Activated effector memory CD4-positive, alpha-beta T cell treated with Interleukin-2 at 50 U/mL for 16 hours (primary cell): ENCODE data around the gene GGCT.
"Not testable (repeated sequence)": the region's sequence is repeated elsewhere in the genome, so short reads cannot be mapped to it uniquely, and the experiment has no call there.

Experiments used
- DNase-seq: peaks from one replicate; pipeline ENCODE4 v3.0.0-alpha.2; 2020

Gene GGCT, protein sequence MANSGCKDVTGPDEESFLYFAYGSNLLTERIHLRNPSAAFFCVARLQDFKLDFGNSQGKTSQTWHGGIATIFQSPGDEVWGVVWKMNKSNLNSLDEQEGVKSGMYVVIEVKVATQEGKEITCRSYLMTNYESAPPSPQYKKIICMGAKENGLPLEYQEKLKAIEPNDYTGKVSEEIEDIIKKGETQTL

DNA sequence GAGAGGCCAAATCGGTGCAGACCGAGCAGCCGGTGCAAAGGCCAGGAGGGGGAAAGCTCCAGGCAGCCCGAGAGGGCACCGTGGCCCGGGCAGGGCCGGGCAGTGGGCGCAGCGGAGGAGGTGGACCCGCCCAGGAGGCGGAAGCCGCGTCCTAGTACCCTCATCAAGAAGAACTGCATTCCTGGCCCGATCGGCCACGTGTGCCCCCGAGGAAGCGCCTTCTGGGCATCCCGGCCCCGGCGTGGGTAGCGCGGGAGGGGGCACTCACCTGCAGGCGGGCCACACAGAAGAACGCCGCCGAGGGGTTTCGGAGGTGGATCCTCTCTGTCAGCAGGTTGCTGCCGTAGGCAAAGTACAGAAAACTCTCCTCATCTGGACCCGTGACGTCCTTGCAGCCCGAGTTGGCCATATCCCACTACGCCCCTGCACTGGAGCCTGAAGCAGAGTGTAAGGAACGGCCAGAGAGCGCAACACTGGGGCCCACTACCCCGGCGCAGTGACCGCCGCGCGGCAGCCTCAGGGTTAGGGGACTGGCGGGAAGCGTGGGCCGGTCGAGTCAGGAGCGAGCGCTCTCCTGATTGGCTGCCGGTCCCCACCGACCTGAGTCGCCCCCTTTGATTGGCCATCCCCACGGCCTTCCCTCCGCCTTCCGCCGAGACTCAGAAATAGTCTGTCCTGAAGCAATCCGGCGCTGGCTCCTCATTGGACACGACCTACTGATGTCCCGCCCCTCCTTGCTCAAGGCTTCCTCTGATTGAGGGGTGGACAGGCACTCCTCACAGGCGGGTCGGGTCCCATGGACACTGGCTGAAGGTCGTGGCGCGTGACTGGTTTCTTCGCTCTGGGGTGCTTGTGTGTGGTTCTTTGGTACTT lies at the start of gene GGCT:
Gene GGCT, minus strand, starts transcription at position 529 of the 873 bp plus-strand sequence. Its CDS starts 120 bp downstream, at position 409.
- peak; percentile 94 for DNase-seq

DNA sequence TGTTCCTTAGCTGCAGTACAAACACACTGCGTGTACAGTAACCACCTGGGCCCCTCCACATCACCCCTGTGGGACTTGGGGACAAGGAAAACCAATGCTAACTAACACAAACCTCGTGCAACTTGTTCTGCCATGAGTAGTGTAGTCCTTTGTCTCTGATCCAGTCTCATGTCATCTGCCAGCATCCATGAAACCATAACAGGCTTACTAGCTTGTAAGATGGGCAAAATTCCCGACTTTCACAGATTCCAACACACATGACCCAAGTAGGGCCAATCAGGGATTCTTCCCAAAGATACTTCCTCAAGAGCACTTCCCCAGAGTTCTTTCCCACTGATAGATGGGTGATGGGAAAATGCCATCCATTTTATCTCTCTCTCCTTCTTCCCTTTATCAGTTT lies 48.9 kb upstream of the GGCT start:
- no peak for DNase-seq

DNA sequence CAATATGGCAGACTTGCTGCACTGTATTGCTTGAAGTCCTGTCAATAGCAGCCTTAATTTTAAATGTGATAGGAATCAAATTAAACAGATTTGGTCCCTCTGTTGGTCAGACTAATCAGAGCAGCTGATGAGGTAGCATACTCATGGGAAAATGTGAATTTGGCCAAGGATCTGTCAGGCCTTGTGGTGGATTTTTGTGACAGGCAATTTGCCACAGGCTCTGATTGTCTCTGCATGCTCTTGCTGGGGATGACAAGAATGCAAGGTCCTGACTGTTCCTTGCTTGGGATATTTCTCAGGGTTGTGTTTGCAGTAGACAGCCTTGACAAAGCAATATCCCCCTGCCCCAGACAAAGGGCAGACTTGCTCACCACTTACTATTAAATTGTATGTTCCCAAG lies 48.5 kb upstream of the GGCT start:
- DNase-seq: no peak

DNA sequence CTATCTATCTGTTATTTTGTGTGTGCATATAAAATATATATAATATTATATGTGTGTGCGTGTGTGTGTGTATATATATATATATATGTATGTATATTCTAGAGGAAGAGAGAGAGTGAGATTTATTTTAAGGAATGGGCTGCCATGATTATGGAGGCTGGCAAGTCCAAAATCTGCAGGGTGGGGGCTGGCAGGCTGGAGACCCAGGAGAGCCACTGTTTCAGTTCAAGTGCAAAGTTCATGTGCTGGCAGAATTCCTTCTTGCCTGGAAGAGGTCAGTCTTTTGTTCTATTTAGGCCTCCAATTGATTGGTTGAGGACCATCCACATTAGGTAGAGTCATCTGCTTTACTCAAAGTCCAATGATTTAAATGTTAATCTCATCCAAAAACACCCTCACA lies 47.7 kb upstream of the GGCT start:
- DNase-seq: no peak

DNA sequence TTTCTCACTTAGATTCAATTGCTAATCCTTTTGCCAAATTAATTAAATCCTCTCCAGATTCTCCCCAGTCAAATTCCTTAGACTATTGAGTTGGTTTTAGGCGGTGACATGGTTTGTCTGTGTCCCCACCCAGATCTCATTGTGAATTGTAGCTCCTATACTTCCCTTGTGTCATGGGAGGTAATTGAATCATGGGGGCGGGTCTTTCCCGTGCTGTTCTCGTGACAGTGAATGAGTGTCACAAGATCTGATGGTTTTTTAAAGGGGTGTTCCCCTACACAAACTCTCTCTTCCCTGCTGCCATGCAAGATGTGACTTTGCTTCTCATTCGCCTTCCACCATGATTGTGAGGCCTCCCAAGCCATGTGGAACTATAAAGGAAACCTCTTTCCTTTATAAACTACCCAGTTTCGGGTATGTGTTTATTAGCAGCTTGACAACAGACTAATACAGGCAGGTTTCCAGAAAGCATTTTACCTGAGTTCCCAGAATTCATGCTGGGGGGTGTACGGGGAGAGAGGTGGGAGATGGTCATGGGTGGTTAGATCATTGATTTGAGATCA lies 45.4 kb upstream of the GGCT start:
- DNase-seq: no peak

DNA sequence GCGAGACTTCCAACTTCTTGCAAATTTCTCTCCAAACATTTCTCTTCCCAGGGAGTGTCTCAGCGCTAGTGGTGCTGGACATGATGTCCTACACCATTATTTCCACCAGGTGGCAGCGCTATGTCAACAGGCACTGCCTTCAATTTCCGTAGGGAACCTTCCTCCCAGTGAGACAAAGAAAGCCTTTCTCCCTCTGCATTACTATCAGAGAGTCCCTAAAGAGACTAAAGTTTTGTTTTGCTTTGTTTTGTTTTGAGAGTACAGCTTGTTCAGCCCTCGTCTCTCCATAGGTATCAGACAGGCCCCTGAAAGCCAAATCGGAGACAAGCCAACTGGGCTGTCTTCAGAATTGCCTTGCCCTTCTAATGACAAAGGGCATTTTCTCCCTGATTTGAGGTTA lies 44.2 kb upstream of the GGCT start:
- DNase-seq: no peak

DNA sequence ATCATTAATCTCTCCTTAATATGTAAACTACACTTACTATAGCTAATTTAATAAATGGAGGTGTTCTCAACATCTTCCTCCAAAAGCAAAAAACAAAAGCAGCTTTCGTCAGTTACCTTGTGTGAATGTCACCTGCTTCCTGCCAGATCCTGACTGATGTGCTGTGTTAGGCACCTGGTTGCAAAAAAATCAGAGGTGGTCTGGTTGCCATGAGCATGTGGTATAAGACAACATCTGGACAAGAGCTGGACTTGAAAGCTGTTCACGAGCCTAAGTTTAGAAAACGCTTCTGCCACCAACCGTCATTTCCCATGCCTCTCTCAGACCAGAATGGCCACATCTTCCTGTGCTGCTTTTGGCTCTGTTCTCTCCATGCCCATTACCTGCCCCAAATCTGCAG lies 42.0 kb upstream of the GGCT start:
- DNase-seq: no peak

DNA sequence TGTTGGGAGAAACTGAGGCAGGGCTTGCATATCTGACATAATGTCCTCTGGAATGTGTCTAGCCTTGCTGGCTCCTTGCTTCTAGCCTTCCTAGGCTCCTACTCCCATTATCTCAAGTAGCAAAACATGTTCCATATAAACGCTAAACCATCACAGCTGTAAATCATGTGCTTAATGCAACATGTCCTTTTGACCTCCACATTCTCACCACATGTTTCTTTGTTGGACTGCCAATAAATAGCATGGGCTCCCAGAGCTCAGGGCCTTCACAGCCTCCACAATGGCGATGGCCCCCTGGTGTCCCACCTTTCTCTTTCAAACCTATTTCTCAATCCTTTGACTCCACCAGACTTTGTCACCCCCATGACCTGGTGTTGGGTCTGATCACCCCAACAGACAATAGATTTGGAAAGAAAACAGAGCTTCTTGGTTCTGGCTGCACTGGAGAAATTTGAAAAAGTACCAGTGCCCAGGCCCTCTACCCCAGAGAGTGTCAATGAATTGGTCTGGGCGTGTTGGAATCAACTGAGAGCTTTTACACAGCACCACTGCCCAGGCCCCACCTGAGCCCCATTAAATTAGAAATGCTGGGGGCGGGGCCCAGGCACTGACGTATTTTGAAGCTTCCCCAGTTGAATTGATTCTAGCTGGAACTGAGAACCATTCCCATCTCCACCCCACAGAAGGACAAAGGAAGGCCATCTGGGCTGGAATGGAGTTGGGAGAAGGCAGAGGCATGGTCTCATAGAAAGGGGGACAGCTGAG lies 41.3 kb upstream of the GGCT start:
- no peak for DNase-seq

DNA sequence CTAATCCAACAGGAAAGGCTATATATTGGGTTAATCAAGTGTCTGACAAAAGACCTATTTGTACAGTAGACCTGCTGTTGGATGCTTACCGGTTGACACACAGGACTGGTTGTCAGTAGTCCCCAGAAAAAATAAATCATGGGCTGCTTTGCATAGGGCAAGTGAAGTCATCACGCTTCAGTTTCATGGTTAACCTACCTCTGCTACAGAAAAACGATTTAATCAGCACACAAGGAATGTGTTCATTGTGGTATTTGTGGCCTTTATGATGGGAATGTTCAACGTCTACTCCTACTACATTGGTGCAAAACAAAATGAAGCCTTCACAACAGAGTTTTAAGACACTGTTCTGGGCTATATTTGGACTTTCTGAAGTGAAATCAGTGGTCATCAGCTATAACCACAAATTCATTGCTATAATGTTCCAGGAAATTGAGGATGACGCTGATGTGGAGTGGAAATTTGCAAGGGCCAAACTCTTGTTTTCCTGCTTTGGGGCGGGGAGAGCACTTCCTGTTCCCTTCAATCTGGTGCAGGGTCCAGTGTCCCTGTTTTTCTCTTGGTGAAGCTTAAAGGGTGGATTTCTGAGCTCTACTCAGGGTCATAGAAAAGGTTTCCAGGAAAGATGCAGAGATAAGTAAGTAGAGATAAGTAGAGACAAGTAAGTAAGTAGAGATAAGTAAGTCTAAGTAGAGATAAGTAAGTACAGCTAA lies 39.3 kb upstream of the GGCT start:
- DNase-seq: no peak

DNA sequence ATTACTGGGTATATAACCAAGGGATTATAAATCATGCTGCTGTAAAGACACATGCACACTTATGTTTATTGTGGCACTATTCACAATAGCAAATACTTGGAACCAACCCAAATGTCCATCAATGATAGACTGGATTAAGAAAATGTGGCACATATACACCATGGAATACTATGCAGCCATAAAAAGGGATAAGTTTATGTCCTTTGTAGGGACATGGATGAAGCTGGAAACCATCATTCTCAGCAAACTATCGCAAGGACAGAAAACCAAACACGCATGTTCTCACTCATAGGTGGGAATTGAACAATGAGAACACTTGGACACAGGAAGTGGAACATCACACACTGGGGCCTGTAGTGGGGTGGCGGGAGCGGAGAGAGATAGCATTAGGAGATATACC lies 38.5 kb upstream of the GGCT start:
- not testable (repeated sequence) for DNase-seq

DNA sequence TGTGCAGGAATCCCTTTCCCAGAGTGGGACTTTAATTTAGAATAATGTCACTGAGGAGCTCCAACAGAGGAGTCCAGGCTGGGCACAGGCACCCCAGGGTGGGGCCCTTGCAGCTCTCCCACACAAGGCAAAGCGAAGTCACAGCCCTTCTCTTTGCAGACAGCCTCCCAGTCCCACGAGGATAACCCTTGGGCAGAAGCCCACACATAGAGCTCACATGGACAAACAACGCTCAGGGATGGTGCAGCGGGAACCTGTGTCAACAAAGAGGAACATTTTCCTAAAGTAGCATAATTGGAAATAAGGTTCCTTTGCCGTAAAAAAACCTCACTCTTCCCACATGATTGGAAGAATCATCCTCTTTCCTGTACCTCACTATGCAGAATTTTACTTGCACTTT lies 29.3 kb upstream of the GGCT start:
- DNase-seq: no peak

DNA sequence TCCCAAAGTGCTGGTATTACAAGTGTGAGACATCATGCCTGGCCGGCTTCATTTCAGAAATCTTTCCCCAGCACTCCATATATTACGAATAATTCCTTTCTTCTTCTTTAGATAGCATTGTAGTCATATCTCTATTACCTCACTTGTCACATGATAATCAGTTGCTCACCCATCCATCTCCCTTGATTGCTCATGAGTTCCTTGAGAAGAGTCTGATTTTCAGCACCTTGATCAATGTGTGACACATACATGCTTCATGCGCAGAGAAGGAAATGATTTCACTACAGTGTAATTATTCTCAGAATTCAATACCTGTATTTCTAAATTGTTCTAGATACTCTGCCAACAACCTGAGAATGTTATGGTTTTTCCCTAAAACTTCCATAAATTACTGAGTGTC lies 26.7 kb upstream of the GGCT start:
- no peak for DNase-seq

DNA sequence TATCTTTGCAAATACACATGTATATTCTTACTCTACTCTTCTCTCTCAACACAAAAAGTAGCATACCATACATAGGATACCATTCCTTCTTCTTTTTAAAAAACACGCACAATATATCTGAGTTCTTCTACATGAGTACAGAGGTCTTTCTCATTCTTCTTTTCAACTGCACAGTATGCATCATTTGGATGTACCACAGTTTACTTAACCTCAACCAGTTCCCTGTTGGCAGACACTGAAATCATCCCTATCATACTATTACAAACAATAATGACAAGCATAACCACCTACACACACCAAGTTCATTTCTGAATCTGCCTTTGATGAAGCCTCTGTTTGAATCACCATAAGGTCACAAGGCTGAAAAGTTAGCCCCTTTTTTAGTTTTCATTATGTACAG lies 25.7 kb upstream of the GGCT start:
- DNase-seq: no peak

DNA sequence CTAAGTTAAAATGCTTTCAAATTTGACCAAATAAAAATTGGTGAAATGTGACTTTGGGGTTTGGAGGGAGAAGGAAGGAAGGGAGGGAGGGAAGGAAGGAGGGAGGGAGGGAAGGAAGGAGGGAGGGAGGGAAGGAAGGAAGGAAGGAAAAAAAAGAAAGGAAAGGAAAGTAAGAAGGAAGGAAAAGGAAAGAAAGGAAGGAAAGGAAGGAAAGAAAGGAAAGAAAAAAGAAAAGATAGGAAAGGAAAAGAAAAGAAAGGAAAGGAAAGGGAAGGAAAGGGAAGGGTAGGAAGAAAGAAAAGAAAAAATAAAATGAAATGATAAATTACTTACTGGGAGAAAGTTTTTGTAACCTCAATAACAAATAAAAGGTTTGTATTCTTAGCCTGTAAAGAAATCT lies 24.1 kb upstream of the GGCT start:
- no peak for DNase-seq

DNA sequence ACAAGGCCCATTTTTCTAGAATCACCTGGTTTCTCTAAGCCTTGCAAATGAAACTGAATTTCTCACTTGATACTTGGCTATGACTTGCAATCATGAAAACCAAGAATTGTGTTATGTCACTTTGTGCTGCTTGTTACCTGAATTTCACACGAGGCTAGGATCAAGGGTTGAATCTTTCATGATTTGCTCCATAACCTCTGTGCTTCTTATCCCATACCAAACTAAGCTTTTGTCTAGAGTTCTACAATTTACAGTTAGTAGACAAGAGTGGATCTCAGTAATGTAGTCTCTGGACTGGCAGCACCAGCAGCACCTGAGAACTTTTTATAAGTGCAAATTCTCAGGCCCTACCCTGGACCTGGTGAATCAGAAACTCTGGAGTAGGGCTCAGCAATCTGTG lies 22.7 kb upstream of the GGCT start:
- not testable (repeated sequence) for DNase-seq

DNA sequence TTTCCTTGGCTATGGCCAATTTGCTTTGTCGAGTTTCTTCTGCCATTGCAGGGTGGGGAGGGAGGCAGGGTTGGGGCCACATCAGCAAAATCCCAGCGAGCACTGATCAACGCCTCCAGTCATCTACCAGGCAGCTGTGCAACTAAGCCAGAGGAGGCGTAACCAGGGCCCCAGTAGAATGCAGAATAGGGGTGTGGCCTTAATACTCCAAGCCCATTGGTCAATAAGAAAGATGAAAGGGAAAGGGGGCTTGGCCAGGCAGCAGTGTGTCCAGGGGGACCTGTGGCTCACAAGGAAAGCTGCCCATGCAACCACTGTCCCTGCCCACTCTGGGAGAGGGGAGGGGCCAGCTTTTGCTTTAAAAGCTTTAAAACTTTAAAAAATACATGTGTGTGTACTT lies 21.5 kb upstream of the GGCT start:
- no peak for DNase-seq

DNA sequence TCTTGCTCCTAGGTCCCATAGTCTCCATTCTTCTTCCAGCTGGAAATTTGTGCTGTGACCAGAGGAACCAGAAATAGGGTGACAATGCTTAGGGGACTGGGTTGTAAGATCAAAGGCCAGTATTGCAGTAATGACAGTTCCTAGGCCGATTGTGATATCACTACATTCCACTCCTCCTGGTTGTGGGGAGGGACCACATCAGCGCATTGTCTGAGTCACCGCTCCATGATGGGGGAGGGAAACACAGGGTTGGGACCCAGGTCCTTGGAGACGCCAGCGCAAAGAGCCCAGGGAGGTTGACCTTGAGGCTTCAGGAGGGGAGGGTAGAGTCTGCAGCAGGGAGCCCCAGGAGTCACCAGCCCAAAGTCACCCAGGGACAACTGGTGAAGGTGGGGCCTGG lies 20.8 kb upstream of the GGCT start:
- no peak for DNase-seq

DNA sequence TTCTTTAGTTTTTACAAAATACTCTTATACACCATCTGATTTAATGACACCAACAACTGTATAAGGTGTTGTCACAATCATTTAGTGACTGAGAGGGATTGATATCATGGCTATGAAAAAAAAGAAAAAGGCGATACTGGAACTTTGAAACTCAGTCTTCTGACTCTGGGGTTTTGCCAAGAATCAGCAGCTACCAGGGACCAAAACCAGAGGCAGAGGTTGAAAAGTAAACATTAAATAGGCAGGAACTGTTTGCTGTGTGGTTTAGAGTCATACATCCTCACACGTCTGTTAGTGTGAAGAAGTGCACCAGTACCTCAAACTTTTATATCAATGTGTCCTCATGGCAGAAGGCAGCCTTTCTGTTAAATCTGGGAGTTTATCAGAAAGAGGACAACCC lies 19.9 kb upstream of the GGCT start:
- DNase-seq: no peak

DNA sequence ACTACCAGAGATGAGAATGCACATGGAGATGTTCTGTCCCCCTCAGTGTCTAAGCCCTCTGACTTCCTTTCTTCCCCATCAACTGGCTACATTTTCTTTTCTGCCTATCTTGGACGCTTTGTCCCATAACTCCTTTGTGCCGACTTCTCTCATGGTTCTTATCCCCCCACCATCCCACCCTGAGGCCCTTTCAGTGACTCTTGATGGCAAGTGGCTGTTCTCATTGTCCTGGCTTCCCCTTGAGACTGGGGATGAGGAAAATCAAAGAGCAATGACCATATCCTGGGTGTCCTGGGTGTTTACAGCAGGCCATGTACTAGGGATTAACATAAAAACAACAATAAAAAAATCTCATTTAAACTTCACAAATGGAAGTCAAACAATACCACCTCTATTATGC lies 18.8 kb upstream of the GGCT start:
- no peak for DNase-seq

DNA sequence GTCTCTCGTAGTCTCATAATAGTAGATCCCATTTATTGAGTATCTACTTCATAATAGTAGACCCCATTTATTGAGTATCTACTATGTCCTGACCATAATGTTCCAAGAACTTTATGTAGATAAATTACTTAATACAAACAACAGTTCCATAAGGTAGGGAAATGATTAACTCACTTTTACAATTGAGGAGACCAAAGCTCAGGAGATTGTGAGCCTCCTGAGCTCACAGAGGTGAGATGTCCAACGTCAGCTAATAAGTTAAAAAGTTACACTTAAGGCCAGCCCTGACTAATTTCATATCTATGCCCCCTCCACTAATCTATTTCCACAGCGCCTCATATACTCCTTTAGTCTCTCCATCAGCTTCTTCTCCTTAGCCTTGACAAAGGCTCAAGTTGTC lies 17.5 kb upstream of the GGCT start:
- no peak for DNase-seq

DNA sequence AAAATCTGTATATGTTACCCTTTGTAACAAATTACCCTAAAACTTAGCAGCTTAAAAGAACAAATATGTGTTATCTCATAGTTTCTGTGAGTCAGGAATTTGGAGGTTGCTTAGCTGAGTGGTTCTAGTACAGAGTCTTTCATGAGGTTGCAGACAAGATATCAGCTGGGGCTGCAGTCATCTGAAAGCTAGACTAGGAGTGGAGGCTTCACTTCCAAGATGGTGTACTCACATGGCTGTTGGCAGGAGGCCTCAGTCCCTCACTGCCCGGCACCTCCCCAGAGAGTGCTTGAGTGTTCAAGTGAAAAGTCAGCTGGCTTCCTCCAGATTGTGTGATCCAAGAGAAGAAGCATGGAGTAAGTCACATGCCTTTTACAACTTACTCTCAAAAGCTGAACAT lies 16.9 kb upstream of the GGCT start:
- no peak for DNase-seq

DNA sequence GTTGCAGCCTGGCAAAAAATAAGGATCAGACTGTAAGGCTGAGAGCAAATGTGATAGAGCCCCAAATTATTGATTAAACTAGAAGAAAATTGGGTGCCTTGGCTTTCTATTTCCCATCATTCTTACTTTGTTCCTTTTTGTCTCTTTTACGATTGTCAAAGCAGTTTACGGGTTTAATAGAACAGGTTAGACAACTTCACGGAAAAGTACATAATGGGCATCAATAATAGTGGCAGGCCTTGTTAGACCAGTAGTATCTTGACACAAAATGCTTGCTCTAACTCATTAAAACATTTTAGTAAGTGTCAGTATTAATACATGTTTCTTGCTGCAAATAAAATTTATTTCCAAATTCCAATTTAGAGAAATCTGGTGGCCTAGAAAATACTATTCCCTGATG lies 14.5 kb upstream of the GGCT start:
- DNase-seq: no peak

DNA sequence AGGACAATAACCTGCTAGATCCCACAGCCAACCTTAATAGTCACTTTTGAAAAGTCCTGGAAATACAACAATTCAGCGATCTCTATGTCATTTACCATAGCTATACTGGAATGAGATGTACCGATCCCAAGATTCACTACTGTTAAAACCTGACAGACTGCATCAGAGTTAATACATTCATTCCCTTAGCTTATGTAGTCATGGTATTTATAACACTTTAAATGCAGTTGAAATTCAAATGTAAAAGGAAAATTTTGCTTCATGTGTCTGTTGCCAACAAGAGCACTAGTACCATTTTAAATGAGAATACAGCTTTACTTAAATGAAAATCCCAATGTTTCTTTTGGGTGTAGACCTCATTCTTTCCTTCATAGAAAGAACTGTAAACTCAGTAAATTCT lies 11.1 kb upstream of the GGCT start:
- no peak for DNase-seq
